SK-N-SH treated with all-trans-retinoic acid at 6 μM for 48 hours (cell line): ENCODE measurements around the gene FNDC3B.

Experiments
- ATAC-seq: fragments of 200-7000 bp; cut with Tn5 transposase; 3 replicates; pipeline ENCODE4 v1.9.1; 2020; ENCODE audit warnings: mild to moderate bottlenecking, moderate library complexity
- ARNTL ChIP-seq: fragments of 450-650 bp; formaldehyde crosslinking; IDR thresholded peaks from 2 replicates; pipeline ENCODE4 v1.5.0; 2020; ENCODE audit warnings: low read depth, mild to moderate bottlenecking, moderate library complexity, borderline replicate concordance
- BACH2 ChIP-seq: fragments of 250-450 bp; sonication (Bioruptor Pico); IDR thresholded peaks from 2 replicates; pipeline ENCODE4 v1.9.0; 2021; ENCODE audit warnings: mild to moderate bottlenecking, borderline replicate concordance
- CSDC2 ChIP-seq: fragments of 250-450 bp; sonication (Bioruptor Pico); IDR thresholded peaks from 2 replicates; pipeline ENCODE4 v1.5.0; 2020; ENCODE audit warnings: mild to moderate bottlenecking, moderate library complexity
- GLIS3 ChIP-seq: fragments of 250-450 bp; sonication (Bioruptor Pico); IDR thresholded peaks from 2 replicates; pipeline ENCODE4 v1.5.0; 2020; ENCODE audit warnings: mild to moderate bottlenecking, moderate library complexity
- ISL1 ChIP-seq: fragments of 250-450 bp; sonication (Bioruptor Pico); IDR thresholded peaks from 2 replicates; pipeline ENCODE4 v2.1.2; 2022; ENCODE audit warnings: mild to moderate bottlenecking, moderate library complexity
- OSR1 ChIP-seq: fragments of 250-450 bp; sonication (Bioruptor Pico); IDR thresholded peaks from 2 replicates; pipeline ENCODE4 v1.8.0; 2022; ENCODE audit warnings: moderate library complexity, mild to moderate bottlenecking, inconsistent platforms
- PPARA ChIP-seq: fragments of 250-450 bp; sonication (Bioruptor Pico); IDR thresholded peaks from 2 replicates; pipeline ENCODE4 v1.5.0; 2020; ENCODE audit warnings: mild to moderate bottlenecking, borderline replicate concordance
- SNAI2 ChIP-seq: fragments of 250-450 bp; sonication (Bioruptor Pico); IDR thresholded peaks from 2 replicates; pipeline ENCODE4 v1.5.0; 2020; ENCODE audit warnings: mild to moderate bottlenecking, moderate library complexity
- TCF4 ChIP-seq: fragments of 250-450 bp; sonication (Bioruptor Pico); IDR thresholded peaks from 2 replicates; pipeline ENCODE4 v1.8.0; 2021; ENCODE audit warnings: mild to moderate bottlenecking, moderate library complexity, borderline replicate concordance
- TOX ChIP-seq: fragments of 250-450 bp; sonication (Bioruptor Pico); IDR thresholded peaks from 2 replicates; pipeline ENCODE4 v1.8.0; 2021; ENCODE audit warnings: mild to moderate bottlenecking, moderate library complexity, borderline replicate concordance
- ZC3H10 ChIP-seq: fragments of 250-450 bp; sonication (Bioruptor Pico); IDR thresholded peaks from 2 replicates; pipeline ENCODE4 v1.5.1; 2021; ENCODE audit warnings: mild to moderate bottlenecking, moderate library complexity
- ZFP3 ChIP-seq: fragments of 250-450 bp; sonication (Bioruptor Pico); IDR thresholded peaks from 2 replicates; pipeline ENCODE4 v1.5.0; 2020; ENCODE audit warnings: mild to moderate bottlenecking, moderate library complexity
- ZNF565 ChIP-seq: fragments of 450-650 bp; formaldehyde crosslinking; conservative IDR thresholded peaks from 2 replicates; pipeline ENCODE4 v1.5.0; 2020; ENCODE audit warnings: low read depth, mild to moderate bottlenecking, moderate library complexity
- ZNF70 ChIP-seq: fragments of 450-650 bp; formaldehyde crosslinking; IDR thresholded peaks from 2 replicates; pipeline ENCODE4 v1.5.0; 2020; ENCODE audit warnings: mild to moderate bottlenecking, moderate library complexity
- TF ChIP-seq, protein P1 (sequence below): fragments of 250-450 bp; sonication (Bioruptor Pico); IDR thresholded peaks from 2 replicates; pipeline ENCODE4 v1.8.0; 2021; ENCODE audit warnings: low read depth, mild to moderate bottlenecking, moderate library complexity, borderline replicate concordance
- TF ChIP-seq, protein P2 (sequence below): fragments of 250-450 bp; sonication (Bioruptor Pico); IDR thresholded peaks from 2 replicates; pipeline ENCODE4 v1.8.0; 2020; ENCODE audit warnings: mild to moderate bottlenecking, moderate library complexity, borderline replicate concordance
- TF ChIP-seq, protein P3 (sequence below): fragments of 250-450 bp; sonication (Bioruptor Pico); IDR thresholded peaks from 2 replicates; pipeline ENCODE4 v1.5.1; 2020; ENCODE audit warnings: low read depth, mild to moderate bottlenecking, moderate library complexity
- TF ChIP-seq, protein P4 (sequence below): fragments of 250-450 bp; sonication (Bioruptor Pico); IDR thresholded peaks from 2 replicates; pipeline ENCODE4 v1.5.1; 2021; ENCODE audit warnings: mild to moderate bottlenecking, moderate library complexity
- TF ChIP-seq, protein P5 (sequence below): fragments of 250-450 bp; sonication (Bioruptor Pico); IDR thresholded peaks from 2 replicates; pipeline ENCODE4 v1.5.0; 2020; ENCODE audit warnings: mild to moderate bottlenecking, moderate library complexity

FNDC3B gene

DNA sequence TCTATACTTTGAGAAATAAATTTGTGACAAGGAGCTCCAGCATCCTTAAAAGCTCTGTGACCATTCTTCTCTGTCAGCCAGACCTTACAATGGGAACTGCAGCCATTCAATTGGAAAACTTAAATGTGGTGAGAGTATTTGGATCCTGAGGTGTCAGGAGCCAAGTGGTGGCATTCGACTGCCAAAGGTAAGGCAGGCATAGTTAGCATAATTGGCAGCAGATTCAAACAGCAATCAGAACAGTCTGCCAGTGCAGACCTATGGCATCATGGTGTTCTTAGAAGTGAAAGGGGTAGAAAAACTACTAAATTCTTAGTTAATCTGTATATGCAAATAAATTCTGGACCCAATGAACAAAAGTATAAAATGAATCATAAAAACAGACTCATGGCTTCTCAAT, 18.2 kb upstream of the FNDC3B start:
- no peak for ATAC-seq
- TF ChIP-seq, protein P1, sequence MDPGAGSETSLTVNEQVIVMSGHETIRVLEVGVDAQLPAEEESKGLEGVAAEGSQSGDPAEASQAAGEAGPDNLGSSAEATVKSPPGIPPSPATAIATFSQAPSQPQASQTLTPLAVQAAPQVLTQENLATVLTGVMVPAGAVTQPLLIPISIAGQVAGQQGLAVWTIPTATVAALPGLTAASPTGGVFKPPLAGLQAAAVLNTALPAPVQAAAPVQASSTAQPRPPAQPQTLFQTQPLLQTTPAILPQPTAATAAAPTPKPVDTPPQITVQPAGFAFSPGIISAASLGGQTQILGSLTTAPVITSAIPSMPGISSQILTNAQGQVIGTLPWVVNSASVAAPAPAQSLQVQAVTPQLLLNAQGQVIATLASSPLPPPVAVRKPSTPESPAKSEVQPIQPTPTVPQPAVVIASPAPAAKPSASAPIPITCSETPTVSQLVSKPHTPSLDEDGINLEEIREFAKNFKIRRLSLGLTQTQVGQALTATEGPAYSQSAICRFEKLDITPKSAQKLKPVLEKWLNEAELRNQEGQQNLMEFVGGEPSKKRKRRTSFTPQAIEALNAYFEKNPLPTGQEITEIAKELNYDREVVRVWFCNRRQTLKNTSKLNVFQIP: no peak
- no peak for TF ChIP-seq PPARA (CRISPR knock-in tag)
- TF ChIP-seq ZC3H10 (CRISPR knock-in tag): no peak
- no peak for TF ChIP-seq CSDC2 (CRISPR knock-in tag)
- no peak for TF ChIP-seq ARNTL
- TF ChIP-seq TCF4: no peak
- TF ChIP-seq OSR1 (CRISPR knock-in tag): no peak

DNA sequence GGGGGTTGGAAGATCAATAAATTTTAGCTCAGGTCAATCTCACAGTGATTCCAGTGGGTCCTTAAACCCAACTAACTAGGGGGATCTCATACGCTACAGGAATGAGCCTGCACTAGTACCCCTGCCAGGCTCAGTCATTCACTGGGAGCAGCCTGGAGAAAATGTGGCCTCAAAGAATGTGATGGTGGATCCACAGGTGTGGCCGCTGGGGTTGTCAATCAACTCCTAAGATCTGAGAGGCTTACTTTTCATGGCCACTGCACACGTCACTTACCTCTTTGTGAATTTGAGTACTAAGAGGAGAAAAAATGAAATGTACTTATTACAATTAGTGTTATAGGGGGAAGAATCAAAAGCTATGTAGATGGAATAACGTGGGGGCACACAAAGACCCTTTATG, 17.5 kb upstream of the FNDC3B start:
- no peak for ATAC-seq
- TF ChIP-seq, protein P2, sequence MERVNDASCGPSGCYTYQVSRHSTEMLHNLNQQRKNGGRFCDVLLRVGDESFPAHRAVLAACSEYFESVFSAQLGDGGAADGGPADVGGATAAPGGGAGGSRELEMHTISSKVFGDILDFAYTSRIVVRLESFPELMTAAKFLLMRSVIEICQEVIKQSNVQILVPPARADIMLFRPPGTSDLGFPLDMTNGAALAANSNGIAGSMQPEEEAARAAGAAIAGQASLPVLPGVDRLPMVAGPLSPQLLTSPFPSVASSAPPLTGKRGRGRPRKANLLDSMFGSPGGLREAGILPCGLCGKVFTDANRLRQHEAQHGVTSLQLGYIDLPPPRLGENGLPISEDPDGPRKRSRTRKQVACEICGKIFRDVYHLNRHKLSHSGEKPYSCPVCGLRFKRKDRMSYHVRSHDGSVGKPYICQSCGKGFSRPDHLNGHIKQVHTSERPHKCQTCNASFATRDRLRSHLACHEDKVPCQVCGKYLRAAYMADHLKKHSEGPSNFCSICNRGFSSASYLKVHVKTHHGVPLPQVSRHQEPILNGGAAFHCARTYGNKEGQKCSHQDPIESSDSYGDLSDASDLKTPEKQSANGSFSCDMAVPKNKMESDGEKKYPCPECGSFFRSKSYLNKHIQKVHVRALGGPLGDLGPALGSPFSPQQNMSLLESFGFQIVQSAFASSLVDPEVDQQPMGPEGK: no peak
- no peak for TF ChIP-seq BACH2 (CRISPR knock-in tag)
- TF ChIP-seq OSR1 (CRISPR knock-in tag): no peak
- no peak for TF ChIP-seq ZNF565
- TF ChIP-seq, protein P3, sequence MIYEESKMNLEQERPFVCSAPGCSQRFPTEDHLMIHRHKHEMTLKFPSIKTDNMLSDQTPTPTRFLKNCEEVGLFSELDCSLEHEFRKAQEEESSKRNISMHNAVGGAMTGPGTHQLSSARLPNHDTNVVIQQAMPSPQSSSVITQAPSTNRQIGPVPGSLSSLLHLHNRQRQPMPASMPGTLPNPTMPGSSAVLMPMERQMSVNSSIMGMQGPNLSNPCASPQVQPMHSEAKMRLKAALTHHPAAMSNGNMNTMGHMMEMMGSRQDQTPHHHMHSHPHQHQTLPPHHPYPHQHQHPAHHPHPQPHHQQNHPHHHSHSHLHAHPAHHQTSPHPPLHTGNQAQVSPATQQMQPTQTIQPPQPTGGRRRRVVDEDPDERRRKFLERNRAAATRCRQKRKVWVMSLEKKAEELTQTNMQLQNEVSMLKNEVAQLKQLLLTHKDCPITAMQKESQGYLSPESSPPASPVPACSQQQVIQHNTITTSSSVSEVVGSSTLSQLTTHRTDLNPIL: no peak
- no peak for TF ChIP-seq TCF4
- TF ChIP-seq, protein P1: no peak
- TF ChIP-seq ZFP3: no peak
- no peak for TF ChIP-seq ISL1
- no peak for TF ChIP-seq GLIS3 (CRISPR knock-in tag)
- TF ChIP-seq, protein P4, sequence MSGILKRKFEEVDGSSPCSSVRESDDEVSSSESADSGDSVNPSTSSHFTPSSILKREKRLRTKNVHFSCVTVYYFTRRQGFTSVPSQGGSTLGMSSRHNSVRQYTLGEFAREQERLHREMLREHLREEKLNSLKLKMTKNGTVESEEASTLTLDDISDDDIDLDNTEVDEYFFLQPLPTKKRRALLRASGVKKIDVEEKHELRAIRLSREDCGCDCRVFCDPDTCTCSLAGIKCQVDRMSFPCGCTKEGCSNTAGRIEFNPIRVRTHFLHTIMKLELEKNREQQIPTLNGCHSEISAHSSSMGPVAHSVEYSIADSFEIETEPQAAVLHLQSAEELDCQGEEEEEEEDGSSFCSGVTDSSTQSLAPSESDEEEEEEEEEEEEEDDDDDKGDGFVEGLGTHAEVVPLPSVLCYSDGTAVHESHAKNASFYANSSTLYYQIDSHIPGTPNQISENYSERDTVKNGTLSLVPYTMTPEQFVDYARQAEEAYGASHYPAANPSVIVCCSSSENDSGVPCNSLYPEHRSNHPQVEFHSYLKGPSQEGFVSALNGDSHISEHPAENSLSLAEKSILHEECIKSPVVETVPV (CRISPR knock-in tag): no peak
- TF ChIP-seq SNAI2: no peak

GRCh38 chr3:172023915-172024314, 15.5 kb upstream of the FNDC3B start:
- TF ChIP-seq TOX (CRISPR knock-in tag): no peak
- TF ChIP-seq, protein P5, sequence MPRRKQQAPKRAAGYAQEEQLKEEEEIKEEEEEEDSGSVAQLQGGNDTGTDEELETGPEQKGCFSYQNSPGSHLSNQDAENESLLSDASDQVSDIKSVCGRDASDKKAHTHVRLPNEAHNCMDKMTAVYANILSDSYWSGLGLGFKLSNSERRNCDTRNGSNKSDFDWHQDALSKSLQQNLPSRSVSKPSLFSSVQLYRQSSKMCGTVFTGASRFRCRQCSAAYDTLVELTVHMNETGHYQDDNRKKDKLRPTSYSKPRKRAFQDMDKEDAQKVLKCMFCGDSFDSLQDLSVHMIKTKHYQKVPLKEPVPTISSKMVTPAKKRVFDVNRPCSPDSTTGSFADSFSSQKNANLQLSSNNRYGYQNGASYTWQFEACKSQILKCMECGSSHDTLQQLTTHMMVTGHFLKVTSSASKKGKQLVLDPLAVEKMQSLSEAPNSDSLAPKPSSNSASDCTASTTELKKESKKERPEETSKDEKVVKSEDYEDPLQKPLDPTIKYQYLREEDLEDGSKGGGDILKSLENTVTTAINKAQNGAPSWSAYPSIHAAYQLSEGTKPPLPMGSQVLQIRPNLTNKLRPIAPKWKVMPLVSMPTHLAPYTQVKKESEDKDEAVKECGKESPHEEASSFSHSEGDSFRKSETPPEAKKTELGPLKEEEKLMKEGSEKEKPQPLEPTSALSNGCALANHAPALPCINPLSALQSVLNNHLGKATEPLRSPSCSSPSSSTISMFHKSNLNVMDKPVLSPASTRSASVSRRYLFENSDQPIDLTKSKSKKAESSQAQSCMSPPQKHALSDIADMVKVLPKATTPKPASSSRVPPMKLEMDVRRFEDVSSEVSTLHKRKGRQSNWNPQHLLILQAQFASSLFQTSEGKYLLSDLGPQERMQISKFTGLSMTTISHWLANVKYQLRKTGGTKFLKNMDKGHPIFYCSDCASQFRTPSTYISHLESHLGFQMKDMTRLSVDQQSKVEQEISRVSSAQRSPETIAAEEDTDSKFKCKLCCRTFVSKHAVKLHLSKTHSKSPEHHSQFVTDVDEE: no peak
- TF ChIP-seq, protein P1: no peak
- no peak for TF ChIP-seq ZC3H10 (CRISPR knock-in tag)
- TF ChIP-seq ARNTL: no peak
- no peak for TF ChIP-seq ZNF70 (CRISPR knock-in tag)
- TF ChIP-seq, protein P2: no peak
- no peak for ATAC-seq
